HFF-Myc (cell line): ENCODE data around the gene RNF38.
"Not testable (repeated sequence)": the region's sequence is repeated elsewhere in the genome, so short reads cannot be mapped to it uniquely, and the experiment has no call there.

Source experiments
- DNase-seq: peaks from one replicate; pipeline ENCODE4 v3.0.0-alpha.2; 2011; ENCODE audit warnings: low read depth; ENCODE audit errors: extremely low read depth
- H3K4me3 ChIP-seq: replicated peaks from 2 replicates; pipeline ENCODE4 v1.5.1; 2011; ENCODE audit warnings: low read depth, mild to moderate bottlenecking, control low read depth, low read length
- CTCF ChIP-seq: IDR thresholded peaks from 2 replicates; pipeline ENCODE4 v1.5.1; 2012; ENCODE audit warnings: mild to moderate bottlenecking, low read depth, low read length, control low read depth; ENCODE audit errors: missing control alignments

Gene RNF38

DNA sequence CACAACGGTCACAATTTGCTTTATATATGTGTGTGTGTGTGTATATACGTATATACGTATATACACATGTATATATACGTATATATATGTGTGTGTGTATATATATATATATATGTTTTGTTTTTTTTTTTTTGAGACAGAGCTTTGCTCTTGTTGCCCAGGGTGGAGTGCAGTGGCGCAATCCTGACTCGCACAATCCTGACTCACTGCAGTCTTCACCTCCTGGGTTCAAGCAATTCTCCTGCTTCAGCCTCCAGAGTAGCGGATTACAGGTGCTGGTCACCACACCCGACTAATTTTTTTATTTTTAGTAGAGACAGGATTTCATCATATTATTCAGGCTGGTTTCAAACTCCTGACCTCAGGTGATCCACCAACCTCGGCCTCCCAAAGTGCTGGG is 3.1 kb downstream of the RNF38 start:
- H3K4me3 ChIP-seq, result no peak overlapping the region
- no peak for DNase-seq
- no peak for TF ChIP-seq CTCF

DNA sequence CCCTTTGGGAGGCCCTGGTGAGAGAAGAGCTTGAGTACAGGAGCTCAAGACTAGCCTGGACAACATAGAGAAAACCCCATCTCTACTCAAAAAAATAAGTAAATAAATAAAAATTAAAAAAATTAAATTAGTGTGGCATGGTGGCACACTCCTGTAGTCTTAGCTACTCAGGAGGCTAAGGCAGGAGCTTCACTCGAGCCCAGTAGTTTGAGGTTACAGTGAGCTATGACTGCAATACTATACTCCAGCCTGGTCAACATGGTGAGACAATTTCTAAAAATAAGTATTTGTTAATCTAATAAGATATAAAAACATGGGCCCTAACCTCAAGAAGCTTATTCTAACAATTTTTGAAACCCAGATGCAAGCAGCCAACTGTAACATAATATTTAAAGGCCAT is 7.6 kb downstream of the RNF38 start:
- no peak for TF ChIP-seq CTCF
- DNase-seq, result no peak
- no peak overlapping the region for H3K4me3 ChIP-seq

GRCh38 chr9:36389590-36389989 is 10.5 kb downstream of the RNF38 start:
- DNase-seq, result no peak
- H3K4me3 ChIP-seq, result no peak overlapping the region
- TF ChIP-seq CTCF, result no peak

GRCh38 chr9:36386396-36386965 is 13.6 kb downstream of the RNF38 start:
- not testable (repeated sequence) for H3K4me3 ChIP-seq, DNase-seq

GRCh38 chr9:36382484-36382883 is 17.6 kb downstream of the RNF38 start:
- DNase-seq, result no peak
- no peak for TF ChIP-seq CTCF
- no peak overlapping the region for H3K4me3 ChIP-seq

DNA sequence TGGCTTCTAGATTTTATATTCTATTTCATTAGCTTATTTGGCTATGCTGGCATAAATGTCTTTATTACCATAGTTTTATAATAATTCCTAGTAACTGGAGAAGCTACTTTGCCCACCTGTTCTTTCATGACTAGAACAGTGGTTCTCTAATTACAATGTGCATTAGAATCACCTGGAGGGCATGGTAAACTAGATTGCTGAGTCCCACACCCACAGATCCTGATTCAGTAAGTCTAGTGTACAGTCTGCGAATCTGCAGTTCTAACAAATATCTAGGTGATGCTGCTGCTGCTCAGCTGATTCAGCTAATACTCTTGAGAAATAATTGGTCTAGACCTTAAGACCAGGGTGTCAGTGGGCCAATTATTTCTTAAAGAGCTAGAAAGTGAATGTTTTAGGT is 35.5 kb downstream of the RNF38 start:
- no peak overlapping the region for H3K4me3 ChIP-seq
- TF ChIP-seq CTCF, result no peak
- no peak for DNase-seq

GRCh38 chr9:36363448-36363847 is 36.6 kb downstream of the RNF38 start:
- TF ChIP-seq CTCF, result no peak
- no peak for DNase-seq
- no peak overlapping the region for H3K4me3 ChIP-seq
